Activated naive CD8-positive, alpha-beta T cell (primary cell): Measurements from ENCODE around the gene ACTR5.
A peak's percentile ranks its signal among the peaks of the same experiment; 100 is the strongest.

Source experiments
- H3K27ac Mint-ChIP-seq: one replicate; pipeline ENCODE4 v1.8.0; 2021; ENCODE audit warnings: mixed read lengths
- H3K27me3 Mint-ChIP-seq: one replicate; pipeline ENCODE4 v1.8.0; 2021; ENCODE audit warnings: mixed read lengths
- H3K36me3 Mint-ChIP-seq: one replicate; pipeline ENCODE4 v1.8.0; 2021; ENCODE audit warnings: mixed read lengths
- H3K4me1 Mint-ChIP-seq: one replicate; pipeline ENCODE4 v1.8.0; 2021; ENCODE audit warnings: low read depth, mixed read lengths
- H3K4me3 Mint-ChIP-seq: one replicate; pipeline ENCODE4 v1.8.0; 2021; ENCODE audit warnings: mild to moderate bottlenecking, mixed read lengths
- H3K9me3 Mint-ChIP-seq: one replicate; pipeline ENCODE4 v1.8.0; 2021; ENCODE audit warnings: low read depth, mixed read lengths

ACTR5 gene

DNA sequence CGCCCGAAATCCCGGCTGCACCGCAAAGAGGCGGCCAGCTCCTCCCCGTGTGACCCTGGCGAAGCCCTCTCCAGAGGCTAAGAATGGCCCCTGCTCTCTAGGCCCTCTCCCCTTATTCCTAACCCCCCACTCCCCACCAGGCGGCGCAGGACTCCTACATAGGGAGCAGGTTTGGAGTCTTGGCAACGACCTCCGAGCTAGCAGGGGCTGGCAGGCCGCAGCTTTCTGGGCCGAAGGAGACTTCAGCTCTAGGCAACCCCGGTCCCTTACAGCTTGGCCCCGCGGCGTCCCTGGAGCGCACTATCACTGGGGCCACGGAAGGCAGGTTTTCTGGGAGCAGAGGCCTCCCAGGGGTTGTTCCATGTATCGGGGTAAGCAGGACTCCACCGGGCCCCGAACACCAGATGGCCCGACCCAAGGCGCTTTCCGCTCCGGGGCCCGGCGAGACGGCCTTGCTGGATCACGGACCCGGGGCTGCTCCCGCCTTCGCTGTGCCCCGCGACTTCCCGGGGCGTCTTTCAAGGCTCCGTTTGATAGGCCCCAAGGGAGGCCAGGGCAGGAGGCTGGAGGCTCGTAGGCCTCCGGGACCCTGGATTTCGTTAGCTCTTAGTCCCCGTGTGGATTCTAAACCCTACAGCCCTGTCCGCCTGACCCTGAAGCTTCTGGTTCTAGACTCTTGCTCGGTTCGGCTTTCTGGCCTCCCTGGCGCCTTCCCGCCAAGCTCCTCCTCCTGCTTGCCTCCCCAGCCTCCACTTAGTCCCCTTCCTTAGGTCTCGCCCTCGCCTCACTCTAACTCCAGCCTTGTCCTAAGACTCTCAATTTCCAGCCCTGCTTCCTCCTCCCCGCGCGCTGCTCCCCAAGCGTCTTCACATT, 22.1 kb upstream of the ACTR5 start:
- no peak overlapping the region for H3K27ac Mint-ChIP-seq
- H3K4me3 Mint-ChIP-seq, result peak overlapping the region; percentile 55
- H3K4me1 Mint-ChIP-seq, result peaks cover 60% of the 10 kb centered on the region
- H3K27me3 Mint-ChIP-seq, result peaks cover 69% of the 10 kb centered on the region
- no peaks in the 10 kb centered on the region for H3K36me3 Mint-ChIP-seq
- H3K9me3 Mint-ChIP-seq, result no peaks in the 10 kb centered on the region

DNA sequence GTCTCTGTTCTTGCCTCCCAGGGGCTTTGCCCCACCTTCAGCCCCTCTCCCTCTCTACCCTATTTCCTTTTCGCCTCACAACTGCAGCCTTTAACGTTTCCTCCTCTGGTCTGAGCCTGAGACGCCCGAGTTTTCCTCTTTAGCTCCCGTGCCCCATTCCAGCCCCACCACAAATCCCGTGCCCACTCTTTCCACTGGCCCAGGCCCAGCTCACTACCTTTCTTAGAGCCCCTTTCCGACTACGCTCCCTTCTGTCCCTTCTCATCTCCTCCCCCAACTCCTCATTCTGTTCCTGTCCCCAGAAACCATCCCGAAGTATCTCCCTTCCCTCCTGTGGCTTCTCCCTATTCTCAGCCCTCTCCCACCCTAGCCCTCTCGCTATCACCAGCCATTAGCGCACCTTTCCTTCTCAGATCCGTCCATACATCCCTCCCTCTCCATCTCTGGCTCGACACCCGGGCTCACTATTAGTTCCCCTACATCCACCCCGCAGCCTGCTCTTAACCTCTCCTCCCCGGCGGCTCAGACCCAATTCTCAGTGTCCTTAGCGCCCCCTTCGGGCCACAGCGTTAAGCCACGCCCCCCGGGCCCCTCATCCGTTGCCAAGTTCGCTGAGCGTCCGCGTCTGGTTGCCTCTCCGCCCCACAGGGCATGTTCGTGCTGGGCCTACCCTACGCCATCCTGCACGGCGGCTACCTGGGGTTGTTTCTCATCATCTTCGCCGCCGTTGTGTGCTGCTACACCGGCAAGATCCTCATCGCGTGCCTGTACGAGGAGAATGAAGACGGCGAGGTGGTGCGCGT, 21.3 kb upstream of the ACTR5 start:
- Mint-ChIP-seq H3K9me3 (no peaks in the 10 kb centered on the region), H3K27ac (no peak overlapping the region), H3K4me3 (peak overlapping the region; percentile 39), H3K36me3 (no peaks in the 10 kb centered on the region), H3K27me3 (peaks cover 64% of the 10 kb centered on the region), H3K4me1 (peaks cover 66% of the 10 kb centered on the region)

- Mint-ChIP-seq H3K36me3 (no peaks in the 10 kb centered on the region), H3K4me1 (peaks cover 68% of the 10 kb centered on the region), H3K4me3 (peak overlapping the region; percentile 73), H3K9me3 (no peaks in the 10 kb centered on the region), H3K27ac (peak overlapping the region; percentile 72), H3K27me3 (peaks cover 62% of the 10 kb centered on the region)
Measured at GRCh38 chr20:38727607-38728190, 20.6 kb upstream of the ACTR5 start.

GRCh38 chr20:38728191-38728781, 20.0 kb upstream of the ACTR5 start:
- peak overlapping the region; percentile 73 for H3K4me3 Mint-ChIP-seq

DNA sequence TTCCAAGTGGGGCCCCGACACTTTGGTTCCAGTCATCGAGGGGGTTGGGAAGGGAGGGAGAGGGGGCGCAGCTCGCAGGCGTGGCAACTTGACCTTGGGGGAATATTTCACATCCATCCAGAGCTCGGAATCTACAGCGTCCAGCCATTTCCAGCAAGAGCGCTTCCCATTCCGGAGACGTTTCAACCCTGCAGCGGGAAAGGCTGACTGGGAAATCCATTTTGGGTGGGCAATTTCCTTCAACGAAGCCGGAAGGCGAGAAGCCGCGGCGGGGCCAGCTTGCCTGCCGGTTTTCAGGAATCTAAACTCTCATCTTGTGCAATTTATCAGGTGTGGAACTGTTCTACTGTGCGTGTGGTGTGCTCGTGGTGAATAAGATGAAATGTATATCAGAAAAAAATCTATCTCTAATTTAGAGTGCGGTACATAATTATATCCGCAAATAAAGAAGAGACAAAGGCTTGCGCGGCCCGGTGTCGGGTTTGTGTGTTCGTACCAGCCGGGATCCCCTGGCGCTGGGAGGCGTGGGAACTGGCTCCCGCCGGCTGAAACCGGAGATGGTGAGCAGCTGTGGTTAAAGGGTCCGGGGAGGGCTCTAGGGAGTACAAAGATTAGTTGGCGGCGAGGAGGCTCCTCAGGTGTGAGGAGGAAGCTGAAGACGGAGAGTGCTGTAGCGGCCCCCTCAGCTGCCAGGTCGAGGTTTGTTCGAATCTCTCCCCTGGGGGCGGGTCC, 19.2 kb upstream of the ACTR5 start:
- Mint-ChIP-seq H3K4me3 (peak overlapping the region; percentile 46), H3K36me3 (no peaks in the 10 kb centered on the region), H3K27me3 (peaks cover 66% of the 10 kb centered on the region), H3K27ac (peak overlapping the region; percentile 61), H3K9me3 (no peaks in the 10 kb centered on the region), H3K4me1 (peaks cover 63% of the 10 kb centered on the region)

More at GRCh38 chr20:38728191-38728781, 20.0 kb upstream of the ACTR5 start:
- Mint-ChIP-seq H3K36me3 (no peaks in the 10 kb centered on the region), H3K27ac (peak overlapping the region; percentile 72), H3K9me3 (no peaks in the 10 kb centered on the region), H3K4me1 (peaks cover 65% of the 10 kb centered on the region), H3K27me3 (peaks cover 63% of the 10 kb centered on the region)

DNA sequence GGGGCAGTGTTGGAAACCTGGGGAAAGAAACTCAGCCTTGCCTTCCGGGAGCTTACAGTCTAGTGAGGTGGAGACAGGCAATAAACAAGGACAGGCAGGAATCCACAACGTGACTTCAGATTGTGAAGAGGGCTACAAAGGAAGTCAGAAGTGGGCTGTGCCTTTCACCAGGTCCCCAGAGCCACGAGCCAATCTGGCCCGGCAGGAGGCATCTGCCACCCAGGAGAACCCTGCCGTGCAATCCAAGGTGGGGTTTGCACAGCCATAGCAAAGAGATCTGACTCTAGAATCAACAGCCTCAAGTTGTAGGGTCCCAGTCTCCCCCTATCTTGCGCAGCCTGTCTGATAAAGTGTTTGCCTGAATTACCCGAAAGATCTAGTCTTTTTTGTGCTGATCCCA, 18.5 kb upstream of the ACTR5 start:
- H3K4me1 Mint-ChIP-seq, result peaks cover 61% of the 10 kb centered on the region
- H3K4me3 Mint-ChIP-seq, result peak overlapping the region; percentile 72
- H3K9me3 Mint-ChIP-seq, result no peaks in the 10 kb centered on the region
- peaks cover 68% of the 10 kb centered on the region for H3K27me3 Mint-ChIP-seq
- H3K27ac Mint-ChIP-seq, result peak overlapping the region; percentile 61
- no peaks in the 10 kb centered on the region for H3K36me3 Mint-ChIP-seq

DNA sequence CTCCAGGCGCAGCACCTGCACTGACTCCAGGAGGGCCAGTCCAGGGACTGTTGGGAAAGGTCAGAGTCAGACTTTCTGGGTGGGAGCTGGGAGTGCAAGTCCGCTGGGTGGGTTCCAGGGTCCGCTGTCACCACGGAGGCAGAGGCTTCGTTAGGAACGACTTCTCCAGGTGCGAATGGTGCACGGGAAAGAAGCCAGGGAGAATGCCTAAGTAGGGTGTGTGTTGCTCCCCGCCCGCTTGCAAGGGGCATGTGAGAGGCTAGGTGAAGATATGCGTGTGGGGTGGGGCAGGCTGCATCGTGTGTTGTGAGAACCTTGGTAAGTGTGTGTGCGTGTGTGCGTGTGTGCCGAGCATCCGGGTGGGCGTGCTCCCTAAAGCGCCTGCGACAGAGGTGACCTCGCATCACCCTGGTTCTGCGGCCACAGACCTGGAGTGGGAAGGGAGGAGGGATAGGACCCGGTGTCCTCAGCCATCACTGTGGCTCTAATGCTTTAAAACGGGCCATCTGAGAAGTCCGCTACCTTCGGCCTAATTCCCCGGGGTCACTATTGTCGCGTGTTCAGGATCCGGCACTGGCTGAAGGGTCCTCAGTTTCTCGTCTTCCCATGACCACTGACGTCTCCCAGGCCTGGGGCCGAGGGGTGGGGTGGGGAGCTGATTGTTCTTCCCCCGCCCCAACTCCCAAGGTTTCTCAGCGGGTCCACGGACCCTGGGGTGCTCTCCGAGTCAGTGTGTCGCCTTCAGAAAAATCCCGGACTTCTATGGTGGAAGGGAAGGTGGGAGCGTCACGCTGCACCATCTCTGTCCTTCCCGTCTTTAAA, 17.9 kb upstream of the ACTR5 start:
- Mint-ChIP-seq H3K27ac (peak overlapping the region; percentile 41), H3K36me3 (no peaks in the 10 kb centered on the region), H3K4me1 (peaks cover 57% of the 10 kb centered on the region), H3K9me3 (no peaks in the 10 kb centered on the region), H3K4me3 (peak overlapping the region; percentile 82), H3K27me3 (peaks cover 70% of the 10 kb centered on the region)

DNA sequence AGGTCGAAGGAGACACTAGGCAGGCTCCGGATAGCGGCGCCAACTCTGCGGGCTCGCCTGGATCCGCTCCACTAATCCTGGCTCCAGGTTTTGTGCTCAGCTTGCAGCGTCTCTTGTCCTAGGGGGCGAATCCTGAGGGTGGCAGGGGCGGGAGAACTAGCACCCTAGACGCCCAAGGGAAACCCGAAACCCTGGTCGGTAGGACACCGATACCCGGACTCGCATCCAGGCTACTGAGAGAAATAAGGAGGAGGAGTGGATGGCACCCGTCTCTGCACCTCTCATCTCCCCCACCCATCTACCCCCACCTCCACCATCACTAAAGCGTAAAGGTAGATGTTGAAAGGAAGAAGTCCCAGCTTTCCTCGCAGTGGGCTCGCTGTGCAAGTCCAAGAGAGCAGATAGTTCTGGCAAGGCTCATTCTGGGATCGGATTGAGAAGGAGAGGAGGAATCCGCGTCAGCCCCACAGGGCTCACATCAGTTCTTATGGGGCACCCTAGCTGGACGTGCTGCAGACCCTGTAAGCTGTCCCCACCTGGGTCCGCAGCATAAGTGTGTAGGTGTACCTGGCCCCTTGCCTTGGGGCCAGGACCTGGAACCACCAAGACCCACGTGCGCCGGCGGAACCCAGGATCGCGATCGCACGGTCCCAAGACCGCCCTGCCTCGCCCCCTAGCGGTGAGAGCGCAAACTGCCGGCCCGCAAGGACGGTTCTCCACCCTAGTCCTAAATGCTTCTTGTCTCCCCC, 17.1 kb upstream of the ACTR5 start:
- no peaks in the 10 kb centered on the region for H3K36me3 Mint-ChIP-seq
- H3K27ac Mint-ChIP-seq, result no peak overlapping the region
- H3K27me3 Mint-ChIP-seq, result peaks cover 71% of the 10 kb centered on the region
- H3K9me3 Mint-ChIP-seq, result no peaks in the 10 kb centered on the region
- peak overlapping the region; percentile 82 for H3K4me3 Mint-ChIP-seq
- peaks cover 51% of the 10 kb centered on the region for H3K4me1 Mint-ChIP-seq

DNA sequence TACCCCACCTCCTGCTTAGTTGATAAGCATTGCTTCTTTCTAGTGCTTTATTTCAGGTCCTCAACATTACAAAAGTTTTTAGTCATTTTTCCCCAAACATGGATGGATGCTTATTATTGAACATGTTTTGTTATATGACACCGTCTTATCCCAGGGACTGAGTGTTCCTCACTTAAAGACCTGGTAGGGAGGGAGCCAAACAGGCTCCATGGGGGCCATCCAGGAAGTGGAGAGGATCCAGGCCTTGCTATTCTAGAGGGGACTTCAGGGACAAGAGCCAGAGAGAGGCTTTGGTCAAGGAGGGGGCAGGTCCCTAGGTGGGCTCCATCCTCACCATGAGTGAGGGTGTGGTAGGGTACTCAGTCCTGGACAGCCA, 16.5 kb upstream of the ACTR5 start:
- H3K9me3 Mint-ChIP-seq, result no peaks in the 10 kb centered on the region

DNA sequence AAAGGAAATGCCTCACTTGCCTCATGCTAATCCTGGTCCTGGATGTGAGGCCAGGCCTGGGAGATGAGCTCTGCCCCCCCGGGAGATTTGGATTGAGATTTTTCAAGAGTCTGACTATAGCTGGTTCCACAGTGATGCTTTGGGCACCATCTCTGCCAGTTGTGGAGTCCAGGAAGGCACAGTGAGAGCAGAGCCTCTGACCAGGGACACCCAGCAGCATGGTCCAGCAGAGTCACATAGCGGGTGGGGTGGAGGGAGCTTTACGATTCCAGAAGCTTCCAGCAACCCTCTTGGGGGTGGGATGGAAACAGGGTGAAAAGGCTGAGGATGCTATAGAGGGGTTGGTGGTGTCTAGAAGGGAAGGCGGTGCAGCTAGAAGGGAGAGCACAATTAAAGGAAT, 15.3 kb upstream of the ACTR5 start:
- no peaks in the 10 kb centered on the region for H3K9me3 Mint-ChIP-seq
- H3K4me3 Mint-ChIP-seq, result no peak overlapping the region
- peaks cover 57% of the 10 kb centered on the region for H3K27me3 Mint-ChIP-seq
- no peak overlapping the region for H3K27ac Mint-ChIP-seq
- H3K36me3 Mint-ChIP-seq, result no peaks in the 10 kb centered on the region
- H3K4me1 Mint-ChIP-seq, result peaks cover 36% of the 10 kb centered on the region

More for the DNA sequence above, 16.5 kb upstream of the ACTR5 start:
- Mint-ChIP-seq H3K27ac (no peak overlapping the region), H3K36me3 (no peaks in the 10 kb centered on the region), H3K4me3 (peak overlapping the region; percentile 82), H3K27me3 (peaks cover 68% of the 10 kb centered on the region), H3K4me1 (peaks cover 48% of the 10 kb centered on the region)

DNA sequence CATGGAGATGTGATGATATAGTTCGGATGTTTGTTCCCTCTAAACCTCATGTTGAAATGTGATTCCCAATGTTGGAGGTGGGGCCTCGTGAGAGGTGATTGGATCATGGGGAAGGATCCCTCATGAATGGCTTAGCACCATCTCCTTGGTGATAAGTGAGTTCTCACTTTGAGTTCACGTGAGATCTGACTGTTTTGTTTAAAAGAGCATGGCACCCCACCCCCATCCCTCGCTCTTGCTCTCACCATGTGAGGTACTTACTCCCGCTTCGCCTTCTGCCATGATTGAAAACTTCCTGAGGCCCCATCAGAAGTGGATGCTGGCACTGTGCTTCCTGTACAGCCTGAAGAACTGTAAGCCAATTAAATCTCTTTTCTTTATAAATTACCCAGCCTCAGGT, 13.1 kb upstream of the ACTR5 start:
- no peak overlapping the region for H3K4me3 Mint-ChIP-seq

GRCh38 chr20:38737887-38738286, 10.4 kb upstream of the ACTR5 start:
- H3K9me3 Mint-ChIP-seq, result no peaks in the 10 kb centered on the region
- no peaks in the 10 kb centered on the region for H3K36me3 Mint-ChIP-seq
- no peaks in the 10 kb centered on the region for H3K4me1 Mint-ChIP-seq
- H3K4me3 Mint-ChIP-seq, result no peak overlapping the region
- H3K27me3 Mint-ChIP-seq, result peaks cover 49% of the 10 kb centered on the region
- H3K27ac Mint-ChIP-seq, result no peak overlapping the region

More for the DNA sequence above, 13.1 kb upstream of the ACTR5 start:
- Mint-ChIP-seq H3K36me3 (no peaks in the 10 kb centered on the region), H3K4me1 (peaks cover 18% of the 10 kb centered on the region), H3K27ac (no peak overlapping the region), H3K27me3 (peaks cover 44% of the 10 kb centered on the region), H3K9me3 (no peaks in the 10 kb centered on the region)

- Mint-ChIP-seq H3K4me3 (no peak overlapping the region), H3K27ac (no peak overlapping the region), H3K36me3 (no peaks in the 10 kb centered on the region), H3K27me3 (peaks cover 19% of the 10 kb centered on the region), H3K4me1 (peaks cover 22% of the 10 kb centered on the region), H3K9me3 (no peaks in the 10 kb centered on the region)
Measured at GRCh38 chr20:38745757-38746156, 2.5 kb upstream of the ACTR5 start.
